Measurements from ENCODE around the gene NEB. TPM values are rescaled to one million over a fixed set of nuclear protein-coding genes. Genes with fewer than 3 reads are reported as not detected.

NEB gene
- total and polyA plus RNA-seq, 2 of the 13 experiments (the other 11 are each of a cell fraction or from before 2014, with no cell fraction given), result 0.21 to 0.24 TPM

DNA sequence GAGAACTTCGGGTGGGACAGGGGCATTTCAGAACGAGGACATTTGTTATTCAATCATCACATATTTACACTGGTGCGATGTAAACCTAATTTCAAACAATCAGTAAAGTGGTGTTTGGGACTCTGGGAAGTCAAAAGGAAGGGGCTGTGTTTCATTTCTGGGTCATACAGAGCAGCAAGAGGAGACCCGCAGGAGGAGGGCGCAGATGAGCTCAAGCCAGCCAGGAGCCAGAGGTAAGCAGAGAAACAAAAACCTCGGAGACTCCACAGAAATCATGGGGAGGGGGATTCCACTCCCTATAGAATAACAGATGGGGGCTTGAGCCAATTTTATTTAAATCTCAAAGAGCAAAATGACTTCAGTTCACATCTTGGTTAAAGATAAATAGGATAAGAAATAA lies 55.4 kb downstream of the NEB start:
- no peak overlapping the region for H3K27ac ChIP-seq (ENCODE audit: extremely low read length, insufficient read depth, low read length)
- no peaks in the 10 kb centered on the region for H3K4me1 ChIP-seq (ENCODE audit: insufficient read depth, low read length)
- no peaks in the 10 kb centered on the region for H3K9me3 ChIP-seq (ENCODE audit: low read length)
- no peak for ATAC-seq
- H2AFZ ChIP-seq (ENCODE audit: low read length), result no peak overlapping the region
- in situ Hi-C loops (cut with HindIII; ENCODE audit: extremely low pct_ligation_motif_present, low pct_unique_long_range_greater_than_20kb) (no loop called here), intact Hi-C loops (cut with micrococcal nuclease; ENCODE audit: unreplicated experiment) (no loop called here)
- H3K4me2 ChIP-seq (ENCODE audit: low read depth, low read length), result no peak overlapping the region
- WGBS (ENCODE audit: low lambda C conversion rate), result 30% methylated on average over 6 of the region's 6 CpGs
- TF ChIP-seq ETV6 (CRISPR knock-in tag; conservative IDR thresholded peaks at IDR 0.05) (no peak), NFAT5 (CRISPR knock-in tag; IDR thresholded peaks at IDR 0.05) (no peak), ZNF772 (CRISPR knock-in tag; IDR thresholded peaks at IDR 0.05) (no peak), ZFP36L2 (CRISPR knock-in tag; IDR thresholded peaks at IDR 0.05) (no peak), ZBTB21 (CRISPR knock-in tag; IDR thresholded peaks at IDR 0.05) (no peak), SALL2 (CRISPR knock-in tag; IDR thresholded peaks at IDR 0.05) (no peak)
- no peaks in the 10 kb centered on the region for H3K79me2 ChIP-seq (ENCODE audit: insufficient read depth, low read length)
- H3K27me3 ChIP-seq (ENCODE audit: control insufficient read depth in 1 of 2, insufficient read depth in 2 of 2, low read length in 2 of 2), result peaks cover 1 to 17% of the 10 kb centered on the region in 2 experiments; a peak in 3 of 5 replicates
- no peaks in the 10 kb centered on the region for H3K36me3 ChIP-seq (replicated peaks in 1 of 2; ENCODE audit: control insufficient read depth in 1 of 2, insufficient read depth in 2 of 2, low read length in 2 of 2)
- BruUV-seq (replicated peaks), result no TSS peak
- ChIA-PET CTCF (ENCODE audit: low intra/inter-chr PET ratio, low total read pairs) (no interaction called here), POLR2A (no interaction called here)
- no peak for FAIRE-seq
- DNase-seq (ENCODE audit: low spot score), result no peak
- no peak overlapping the region for H3K4me3 ChIP-seq (replicated peaks in 1 of 3; ENCODE audit: insufficient read depth in 1 of 3, low read depth in 2 of 3, low read length in 3 of 3)
- H4K20me1 ChIP-seq (ENCODE audit: insufficient read depth, low read length), result no peaks in the 10 kb centered on the region
- H3K9ac ChIP-seq (ENCODE audit: insufficient read depth, low read depth, low read length), result no peak overlapping the region
